Ascending aorta (tissue), 2 donors: ENCODE data around the gene TMEM132D. TPM values are rescaled to one million over a fixed set of nuclear protein-coding genes. Genes with fewer than 3 reads are reported as not detected.
"Not testable (repeated sequence)": the region's sequence is repeated elsewhere in the genome, so short reads cannot be mapped to it uniquely, and the experiment has no call there.

Experiments
- DNase-seq, 2 donors: peaks; one replicate each; pipeline ENCODE4 v3.0.0-alpha.2; 2019; ENCODE audit warnings: low spot score in 2 of 2
- H3K27ac ChIP-seq, 2 donors: fragments of 200-600 bp; sonication (generic); one replicate each; pipeline ENCODE4 v1.5.1; 2016 to 2017; ENCODE audit warnings: mild to moderate bottlenecking in 1 of 2
- H3K27me3 ChIP-seq: fragments of 200-600 bp; sonication (generic); one replicate; pipeline ENCODE4 v1.5.1; 2017
- H3K36me3 ChIP-seq, 2 donors: fragments of 200-600 bp; sonication (generic); one replicate each; pipeline ENCODE4 v1.5.1; 2016
- H3K4me1 ChIP-seq, 2 donors: fragments of 200-600 bp; sonication (generic); one replicate each; pipeline ENCODE4 v1.5.1; 2016 to 2017; ENCODE audit warnings: mild to moderate bottlenecking in 1 of 2
- H3K4me3 ChIP-seq, 2 donors: fragments of 200-600 bp; sonication (generic); one replicate each; pipeline ENCODE4 v1.5.1; 2016 to 2017; ENCODE audit warnings: mild to moderate bottlenecking in 1 of 2
- H3K9me3 ChIP-seq, 2 donors: fragments of 200-600 bp; sonication (generic); one replicate each; pipeline ENCODE4 v1.5.1; 2016
- intact Hi-C: fragments of 100-400 bp; cut with DNase I; formaldehyde crosslinking; loops from one replicate; pipeline ENCODE4 v1.15.1; 2023
- total RNA-seq: library from RNA; depleted of rRNA; stranded (reverse); fragments of >200 nt; gene quantifications from one replicate; pipeline ENCODE4 v1.1.0, GENCODE V29; 2016
- TF ChIP-seq, protein P1 (sequence below), 3 experiments: fragments of 200-600 bp in 2 of 3; fragments of 450-650 bp in 1 of 3; sonication (generic) in 2 of 3; IDR thresholded peaks; one replicate each; pipeline ENCODE4 v1.5.1; 2016 to 2019; ENCODE audit warnings: antibody characterized with exemption in 3 of 3, mild to moderate bottlenecking in 1 of 3, moderate library complexity in 1 of 3

The TMEM132D gene
- total RNA-seq, 1 donor from 2014 or later, result not detected

- Histone ChIP-seq H3K27ac (no peak overlapping the region), H3K4me3 (no peak overlapping the region), H3K36me3 (no peaks in the 10 kb centered on the region), H3K27me3 (no peaks in the 10 kb centered on the region), H3K9me3 (no peaks in the 10 kb centered on the region), H3K4me1 (no peaks in the 10 kb centered on the region)
- DNase-seq, result no peak
- intact Hi-C loops, result no loop called here
- TF ChIP-seq, protein P1, sequence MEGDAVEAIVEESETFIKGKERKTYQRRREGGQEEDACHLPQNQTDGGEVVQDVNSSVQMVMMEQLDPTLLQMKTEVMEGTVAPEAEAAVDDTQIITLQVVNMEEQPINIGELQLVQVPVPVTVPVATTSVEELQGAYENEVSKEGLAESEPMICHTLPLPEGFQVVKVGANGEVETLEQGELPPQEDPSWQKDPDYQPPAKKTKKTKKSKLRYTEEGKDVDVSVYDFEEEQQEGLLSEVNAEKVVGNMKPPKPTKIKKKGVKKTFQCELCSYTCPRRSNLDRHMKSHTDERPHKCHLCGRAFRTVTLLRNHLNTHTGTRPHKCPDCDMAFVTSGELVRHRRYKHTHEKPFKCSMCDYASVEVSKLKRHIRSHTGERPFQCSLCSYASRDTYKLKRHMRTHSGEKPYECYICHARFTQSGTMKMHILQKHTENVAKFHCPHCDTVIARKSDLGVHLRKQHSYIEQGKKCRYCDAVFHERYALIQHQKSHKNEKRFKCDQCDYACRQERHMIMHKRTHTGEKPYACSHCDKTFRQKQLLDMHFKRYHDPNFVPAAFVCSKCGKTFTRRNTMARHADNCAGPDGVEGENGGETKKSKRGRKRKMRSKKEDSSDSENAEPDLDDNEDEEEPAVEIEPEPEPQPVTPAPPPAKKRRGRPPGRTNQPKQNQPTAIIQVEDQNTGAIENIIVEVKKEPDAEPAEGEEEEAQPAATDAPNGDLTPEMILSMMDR (IDR thresholded peaks at IDR 0.05), result no peak
Measured at GRCh38 chr12:129902371-129903091, 1.3 kb downstream of the TMEM132D start.

DNA sequence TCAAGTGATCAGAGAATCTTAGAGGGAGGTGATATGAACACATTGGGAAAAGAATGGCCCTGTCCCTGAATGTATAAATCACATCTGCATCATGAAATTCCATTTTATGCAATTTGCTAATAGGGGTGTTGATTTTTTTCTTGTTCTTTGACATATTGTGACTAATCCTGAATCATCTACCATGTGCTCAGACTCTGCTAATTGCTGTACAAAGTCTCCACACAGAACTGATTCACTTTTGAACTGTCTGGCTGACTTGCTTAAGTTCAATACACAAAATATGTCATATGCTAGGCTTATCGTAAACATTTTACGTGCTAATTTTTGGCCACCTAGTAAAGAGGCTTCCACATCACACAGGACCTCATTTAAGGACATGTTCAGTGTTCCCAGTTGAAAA, 2.6 kb downstream of the TMEM132D start:
- DNase-seq, result no peak
- no peaks in the 10 kb centered on the region for H3K9me3 ChIP-seq
- no peak overlapping the region for H3K4me3 ChIP-seq
- H3K27me3 ChIP-seq, result no peaks in the 10 kb centered on the region
- TF ChIP-seq, protein P1 (IDR thresholded peaks at IDR 0.05), result no peak
- intact Hi-C loops, result no loop called here
- no peaks in the 10 kb centered on the region for H3K4me1 ChIP-seq
- H3K36me3 ChIP-seq, result no peaks in the 10 kb centered on the region
- H3K27ac ChIP-seq, result no peak overlapping the region

DNA sequence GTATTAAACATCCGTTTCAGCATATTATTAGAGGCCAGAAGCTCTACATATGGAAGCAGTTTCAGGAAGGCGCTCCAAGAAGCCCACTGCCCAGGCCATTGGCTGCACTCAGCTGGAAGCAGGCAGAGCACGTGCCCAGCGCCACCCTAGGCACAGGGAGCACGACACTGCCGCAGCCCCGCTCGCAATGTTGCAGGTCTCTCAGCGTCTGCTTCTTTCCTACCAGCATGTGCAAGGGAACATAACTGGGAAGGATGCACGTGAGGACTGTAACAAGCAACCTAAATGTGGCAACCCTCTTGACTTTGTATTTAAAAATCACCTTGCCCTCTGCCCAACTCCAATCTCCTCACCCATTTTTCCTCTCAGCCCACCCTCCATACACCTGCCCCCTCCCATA, 3.5 kb downstream of the TMEM132D start:
- Histone ChIP-seq H3K27ac (no peak overlapping the region), H3K27me3 (no peaks in the 10 kb centered on the region), H3K36me3 (no peaks in the 10 kb centered on the region), H3K4me3 (no peak overlapping the region), H3K9me3 (no peaks in the 10 kb centered on the region), H3K4me1 (no peaks in the 10 kb centered on the region)
- intact Hi-C loops, result no loop called here
- TF ChIP-seq, protein P1 (IDR thresholded peaks at IDR 0.05), result no peak
- DNase-seq, result no peak

GRCh38 chr12:129899045-129899444, 4.8 kb downstream of the TMEM132D start:
- H3K4me3 ChIP-seq, DNase-seq, H3K4me1 ChIP-seq, H3K27ac ChIP-seq, intact Hi-C loops, H3K36me3 ChIP-seq, H3K9me3 ChIP-seq, H3K27me3 ChIP-seq: not testable (repeated sequence)

GRCh38 chr12:129893691-129894090, 10.1 kb downstream of the TMEM132D start:
- TF ChIP-seq, protein P1 (IDR thresholded peaks at IDR 0.05), result no peak
- Histone ChIP-seq H3K27ac (no peak overlapping the region), H3K4me1 (no peaks in the 10 kb centered on the region), H3K4me3 (no peak overlapping the region), H3K27me3 (no peaks in the 10 kb centered on the region), H3K9me3 (no peaks in the 10 kb centered on the region), H3K36me3 (no peaks in the 10 kb centered on the region)
- DNase-seq, result no peak
- intact Hi-C loops, result no loop called here

- H3K27ac ChIP-seq, result no peak overlapping the region
- no peak for DNase-seq
- no peaks in the 10 kb centered on the region for H3K9me3 ChIP-seq
- H3K36me3 ChIP-seq, result no peaks in the 10 kb centered on the region
- H3K4me3 ChIP-seq, result no peak overlapping the region
- intact Hi-C loops, result no loop called here
- no peaks in the 10 kb centered on the region for H3K4me1 ChIP-seq
- TF ChIP-seq, protein P1 (IDR thresholded peaks at IDR 0.05), result no peak
- no peaks in the 10 kb centered on the region for H3K27me3 ChIP-seq
Measured at GRCh38 chr12:129887101-129887500, 16.7 kb downstream of the TMEM132D start.
